Stimulated activated CD8-positive, alpha-beta memory T cell treated with anti-CD3 and anti-CD28 coated beads, Interleukin-15, amount 100 ng/mL, for 4 hours (primary cell): ENCODE results near the gene SUGCT.
"Not testable (repeated sequence)": the region's sequence is repeated elsewhere in the genome, so short reads cannot be mapped to it uniquely, and the experiment has no call there.

Experiments used
- DNase-seq, 2 donors: peaks; one replicate each; pipeline ENCODE4 v3.0.0-alpha.2; 2020; ENCODE audit warnings: low read depth in 2 of 2

SUGCT gene

DNA sequence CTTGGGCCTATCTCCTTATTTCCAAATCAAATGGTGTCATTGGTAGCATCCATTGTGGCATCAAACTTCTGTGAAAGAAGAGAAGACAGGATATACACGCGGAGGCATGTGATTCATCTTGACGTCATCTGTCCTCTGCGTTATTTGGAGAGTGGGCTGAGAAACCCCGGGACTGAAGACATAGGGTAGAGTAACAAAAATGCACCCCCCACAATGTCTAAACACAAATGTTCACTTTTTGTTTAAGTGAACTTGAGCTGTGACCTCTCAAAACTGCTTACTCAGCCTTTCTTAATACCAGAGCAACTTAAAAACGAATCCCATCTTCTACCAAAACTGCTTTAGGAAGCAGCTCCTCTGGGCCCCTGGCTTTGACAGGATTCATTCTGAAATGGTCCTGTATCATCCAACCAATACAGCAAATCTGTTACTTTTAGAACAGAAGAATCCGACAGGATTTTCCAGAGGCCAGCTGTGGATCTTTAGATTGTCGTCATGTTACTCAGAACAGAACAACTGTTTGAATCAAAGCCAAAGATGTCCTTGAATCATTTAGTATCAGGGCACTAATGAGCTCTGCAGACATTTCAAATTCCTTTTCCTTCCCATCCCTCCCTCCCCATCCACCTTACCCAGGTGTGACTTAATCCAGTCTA, 438.1 kb downstream of the SUGCT start:
- DNase-seq, result no peak

DNA sequence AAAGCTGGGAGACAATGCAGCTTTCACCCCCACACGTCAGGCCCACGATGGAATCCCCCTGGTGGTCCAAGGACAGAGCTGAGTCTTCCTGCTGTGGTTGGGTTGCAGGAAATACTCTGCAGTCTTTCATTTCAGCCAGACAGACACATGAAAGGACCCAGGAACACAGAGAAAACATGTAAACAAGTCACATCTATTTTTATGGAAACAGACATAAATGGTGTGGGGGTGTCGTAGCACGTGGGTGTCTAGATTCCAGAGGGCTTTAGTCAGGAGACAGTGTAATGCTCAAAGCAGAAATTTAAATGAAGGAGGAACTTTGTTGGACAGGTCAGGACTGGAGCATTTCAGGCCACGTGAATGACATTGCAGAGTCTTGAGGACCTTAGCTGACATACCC, 444.6 kb downstream of the SUGCT start:
- DNase-seq, result no peak

DNA sequence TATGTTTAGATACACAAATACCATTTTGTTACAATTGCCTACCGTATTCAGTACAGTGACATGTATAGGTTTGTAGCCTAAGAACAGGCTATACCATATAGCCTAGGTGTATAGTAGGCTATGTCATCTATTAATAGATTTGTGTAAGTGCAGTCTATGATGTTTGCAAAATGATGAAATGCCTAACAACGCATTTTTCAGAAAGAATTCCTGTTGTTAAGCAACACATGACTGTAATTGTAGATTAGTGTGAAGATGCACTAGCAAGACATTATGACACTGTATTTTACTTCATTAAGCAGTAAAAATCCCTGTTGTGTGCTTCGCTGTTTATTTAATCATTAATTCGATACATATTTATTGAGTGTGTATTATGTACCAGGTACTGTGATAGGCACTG, 446.0 kb downstream of the SUGCT start:
- no peak for DNase-seq

DNA sequence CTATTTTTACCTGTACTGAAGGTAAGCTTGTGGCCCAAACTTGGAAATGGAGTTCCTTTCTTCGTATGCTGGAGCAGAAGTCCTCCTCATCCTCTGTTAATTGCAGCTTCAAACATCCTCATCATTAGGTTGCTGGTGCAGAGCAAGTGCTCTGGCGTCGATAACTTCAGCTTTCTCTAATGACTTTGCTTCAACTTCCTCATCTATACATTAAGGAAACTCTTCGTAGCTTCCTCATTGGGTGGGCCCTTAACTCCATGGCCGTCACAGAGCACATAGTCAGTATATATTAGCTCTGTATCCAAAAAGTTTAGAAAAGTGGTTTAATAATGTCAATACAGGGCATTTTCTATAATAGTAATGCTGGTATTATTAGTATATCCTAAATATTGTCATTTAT, 447.7 kb downstream of the SUGCT start:
- DNase-seq, result no peak

DNA sequence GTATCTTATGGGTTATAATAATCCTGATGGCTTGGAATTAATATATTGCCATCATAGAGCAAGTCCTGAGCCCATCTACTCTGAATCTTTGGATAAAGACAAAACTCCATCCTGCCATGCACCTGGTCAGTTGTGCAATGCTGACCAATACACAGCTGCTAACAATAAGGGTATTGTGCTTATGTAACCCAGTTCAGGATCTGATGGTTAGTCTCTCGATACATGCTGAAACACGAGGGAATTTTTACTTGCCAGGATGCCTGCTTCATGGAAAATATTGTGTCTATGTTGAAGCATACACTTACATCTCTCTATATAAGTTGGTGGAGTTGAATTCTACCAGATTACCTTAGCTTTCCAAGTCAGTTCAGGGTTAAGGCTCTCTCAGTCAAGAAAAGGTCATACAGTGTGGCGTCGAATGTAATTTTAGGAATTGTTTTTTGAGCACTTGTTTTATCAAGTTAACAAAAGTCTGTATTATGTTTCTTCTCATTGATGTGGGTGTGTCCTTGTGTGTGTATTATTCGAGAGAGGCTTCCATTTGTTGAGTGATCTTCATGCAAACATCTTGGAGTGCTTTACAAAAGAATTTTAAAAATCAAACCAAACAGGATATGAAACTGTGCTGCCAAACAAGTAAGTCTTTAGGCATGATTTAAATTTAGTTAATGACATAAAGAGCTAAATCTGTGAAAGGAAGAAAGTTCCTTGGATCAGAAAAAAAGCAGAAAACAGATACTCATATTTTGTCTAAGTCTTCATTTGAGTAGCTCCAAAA, 449.1 kb downstream of the SUGCT start:
- DNase-seq, result no peak

DNA sequence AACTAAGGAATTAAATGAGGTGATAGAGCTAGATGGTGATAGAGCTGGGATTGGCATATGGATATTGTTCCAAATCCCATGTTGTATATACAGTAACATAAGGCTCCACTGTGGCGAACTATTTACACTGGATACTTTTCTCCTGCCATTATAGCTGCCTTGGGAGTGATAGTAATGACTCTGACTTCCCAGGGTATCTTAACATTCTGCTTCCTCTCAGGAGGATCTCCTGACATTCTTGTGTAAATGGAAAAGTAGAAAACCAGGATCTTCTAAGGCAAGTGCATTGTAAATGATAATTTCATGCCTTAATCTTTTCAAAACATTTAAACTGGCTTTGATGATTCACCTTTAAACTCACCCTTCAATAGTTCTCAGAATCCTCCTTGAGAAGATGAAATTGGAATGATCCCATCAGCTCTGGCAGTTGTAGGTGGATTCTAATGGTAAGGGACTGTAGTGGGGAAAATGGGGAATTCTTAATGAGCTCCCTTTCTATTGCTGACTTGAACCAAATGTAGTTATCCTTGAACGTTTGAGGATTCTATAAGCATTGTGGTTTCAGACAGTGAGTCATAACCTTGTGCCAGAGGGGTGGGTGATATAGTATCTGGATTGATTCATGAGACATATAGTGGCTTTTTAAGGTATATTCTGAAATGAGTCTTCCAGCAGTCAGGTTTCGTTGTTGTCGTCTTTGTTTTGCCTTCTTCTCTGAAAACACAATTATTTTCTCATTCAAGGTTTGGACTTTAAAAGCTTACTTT, 450.0 kb downstream of the SUGCT start:
- DNase-seq, result no peak

DNA sequence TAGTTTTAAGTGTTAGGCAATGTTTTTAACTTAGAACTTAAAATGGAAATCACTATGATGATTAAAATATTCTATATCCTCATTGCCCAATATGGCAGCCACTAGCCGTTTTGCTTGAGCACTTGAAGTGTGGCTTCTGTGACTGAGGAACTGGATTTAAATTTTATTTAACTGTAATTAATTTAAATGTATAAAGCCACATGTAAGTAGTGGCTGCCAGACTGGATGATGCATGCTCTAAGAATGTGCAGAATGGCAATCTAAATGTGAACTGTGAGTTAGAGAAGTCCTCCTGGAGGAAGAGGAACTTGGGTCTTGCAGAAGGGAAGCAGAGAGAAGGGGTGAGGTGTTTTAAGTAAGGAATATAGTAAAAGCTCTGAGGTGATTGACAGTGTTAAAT, 451.4 kb downstream of the SUGCT start:
- DNase-seq, result no peak

DNA sequence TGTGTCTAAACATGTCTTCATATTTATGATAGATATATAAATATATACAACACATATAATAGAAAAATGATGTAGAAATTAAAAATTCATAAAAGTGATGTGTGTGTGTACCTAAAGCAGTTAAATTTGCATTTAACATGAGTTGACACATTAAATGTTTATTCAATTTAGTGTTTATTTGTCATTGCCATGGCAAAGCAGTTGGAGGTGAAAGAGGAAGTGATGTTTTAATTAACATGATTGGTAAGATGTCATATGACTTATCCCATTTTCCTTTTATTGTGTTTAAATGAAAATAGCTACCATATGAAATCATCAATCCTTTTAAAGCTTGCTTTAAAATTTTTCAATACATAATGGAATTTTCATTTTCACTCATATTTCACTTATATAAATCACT, 452.6 kb downstream of the SUGCT start:
- DNase-seq, result no peak

DNA sequence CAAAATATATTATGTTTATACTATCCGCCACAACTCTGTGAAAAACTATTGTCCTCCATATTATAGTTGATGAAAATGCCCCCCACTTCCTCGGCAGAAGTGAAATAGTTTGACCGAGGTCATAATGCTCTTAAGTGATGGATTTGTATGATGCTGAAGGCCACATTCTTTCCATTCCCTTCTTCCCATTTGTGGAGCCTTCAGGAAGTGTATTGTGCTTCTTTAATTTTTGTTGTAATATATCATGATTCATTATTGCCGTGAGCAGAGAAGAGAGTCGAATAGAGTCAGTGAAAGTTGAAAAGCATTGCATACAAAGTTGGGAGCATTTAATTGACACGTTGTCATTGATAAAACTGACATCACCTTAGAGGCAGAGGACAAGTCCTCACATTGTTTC, 460.3 kb downstream of the SUGCT start:
- no peak for DNase-seq

DNA sequence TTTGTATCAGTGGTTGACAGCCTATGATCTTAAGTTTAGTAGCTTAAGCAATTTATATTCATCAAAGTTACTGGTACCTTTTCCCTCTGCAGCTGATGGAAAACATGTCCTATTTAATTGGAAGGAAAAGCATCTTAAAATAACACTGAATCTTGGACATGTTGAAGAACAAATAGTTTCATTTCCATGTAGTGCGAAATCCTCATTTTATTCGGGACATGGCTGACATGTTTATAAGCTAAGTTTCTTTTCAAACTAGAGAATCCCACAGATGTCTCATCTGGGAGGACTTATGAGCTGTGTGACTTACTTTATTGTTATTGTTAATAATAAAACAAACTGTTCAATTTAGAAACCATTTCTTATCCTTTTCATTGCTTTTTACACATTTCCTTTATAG, 461.0 kb downstream of the SUGCT start:
- no peak for DNase-seq

DNA sequence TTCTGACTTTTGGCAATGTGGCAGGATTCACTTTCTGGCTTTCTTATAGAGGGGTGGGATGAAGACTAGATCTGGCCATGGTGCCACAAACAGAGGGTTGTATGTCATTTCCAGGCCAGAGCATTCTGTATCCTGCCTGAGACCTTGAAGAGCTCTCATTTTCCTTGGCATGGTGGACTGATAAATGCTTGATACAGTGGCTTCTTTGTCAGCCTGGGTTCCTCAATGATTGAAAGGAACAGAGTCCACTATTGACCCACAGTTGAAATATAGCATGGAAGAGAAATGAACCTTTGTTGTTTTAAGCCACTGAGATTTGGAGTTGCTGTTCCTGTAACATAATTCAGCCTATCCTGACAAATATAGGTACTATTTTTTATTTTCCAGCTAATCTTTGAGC, 462.7 kb downstream of the SUGCT start:
- no peak for DNase-seq

DNA sequence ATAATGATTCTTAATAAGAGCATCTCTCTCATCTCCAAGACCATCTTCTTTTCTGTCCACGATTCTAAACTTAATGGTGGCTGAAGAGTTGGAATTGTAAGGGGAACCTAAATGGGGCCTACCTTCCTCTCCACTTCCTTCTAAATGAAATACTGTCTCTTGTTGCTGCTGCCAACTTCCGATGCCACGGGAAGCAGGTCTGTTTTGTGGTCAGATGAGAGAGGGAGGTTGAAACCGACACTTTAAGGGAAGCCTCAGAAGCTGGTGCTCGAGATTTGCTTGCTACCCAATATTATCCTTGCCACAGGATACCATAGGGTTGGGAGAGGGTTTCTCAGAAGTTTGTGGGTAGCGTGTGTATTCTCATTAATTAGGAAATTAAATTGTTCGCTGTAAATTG, 464.1 kb downstream of the SUGCT start:
- DNase-seq, result no peak

DNA sequence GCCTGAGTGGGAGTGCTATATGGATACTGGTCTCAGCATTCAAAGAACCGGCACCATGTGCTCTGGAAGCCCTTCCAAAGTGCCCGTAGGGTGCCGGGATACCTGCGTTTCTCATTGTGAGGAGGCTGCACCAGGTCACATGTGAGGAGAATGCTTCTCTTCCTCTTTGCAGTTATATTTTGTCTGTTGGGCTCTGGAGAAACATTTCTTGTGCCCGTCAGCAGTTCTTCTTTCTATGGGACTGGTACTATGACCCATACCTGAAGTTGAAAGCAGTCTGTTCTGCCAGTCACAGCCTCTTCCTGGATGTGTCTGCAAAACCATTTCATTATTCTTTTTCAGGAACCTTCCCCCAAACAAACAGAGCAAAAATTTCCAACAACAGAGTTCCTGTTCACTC, 465.0 kb downstream of the SUGCT start:
- no peak for DNase-seq

DNA sequence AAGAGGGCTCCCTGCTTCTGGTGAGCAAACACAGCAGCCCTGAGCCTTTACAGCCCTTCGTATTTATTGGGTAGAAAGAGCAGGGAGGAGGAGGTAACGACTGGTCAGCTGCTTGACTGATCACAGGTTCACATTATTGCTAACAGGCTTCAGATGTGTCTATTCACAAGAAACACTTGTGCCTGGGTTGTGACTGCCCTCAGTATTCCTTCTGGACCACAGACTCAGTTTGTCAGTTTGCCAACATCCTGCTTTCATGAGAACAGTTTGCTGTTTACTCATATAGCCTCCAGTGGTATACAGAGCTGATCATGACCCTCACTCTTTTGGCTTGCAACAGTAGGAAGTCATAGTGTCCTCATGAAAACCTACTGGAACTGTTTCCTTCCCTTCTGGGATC, 467.5 kb downstream of the SUGCT start:
- DNase-seq, result not testable (repeated sequence)

DNA sequence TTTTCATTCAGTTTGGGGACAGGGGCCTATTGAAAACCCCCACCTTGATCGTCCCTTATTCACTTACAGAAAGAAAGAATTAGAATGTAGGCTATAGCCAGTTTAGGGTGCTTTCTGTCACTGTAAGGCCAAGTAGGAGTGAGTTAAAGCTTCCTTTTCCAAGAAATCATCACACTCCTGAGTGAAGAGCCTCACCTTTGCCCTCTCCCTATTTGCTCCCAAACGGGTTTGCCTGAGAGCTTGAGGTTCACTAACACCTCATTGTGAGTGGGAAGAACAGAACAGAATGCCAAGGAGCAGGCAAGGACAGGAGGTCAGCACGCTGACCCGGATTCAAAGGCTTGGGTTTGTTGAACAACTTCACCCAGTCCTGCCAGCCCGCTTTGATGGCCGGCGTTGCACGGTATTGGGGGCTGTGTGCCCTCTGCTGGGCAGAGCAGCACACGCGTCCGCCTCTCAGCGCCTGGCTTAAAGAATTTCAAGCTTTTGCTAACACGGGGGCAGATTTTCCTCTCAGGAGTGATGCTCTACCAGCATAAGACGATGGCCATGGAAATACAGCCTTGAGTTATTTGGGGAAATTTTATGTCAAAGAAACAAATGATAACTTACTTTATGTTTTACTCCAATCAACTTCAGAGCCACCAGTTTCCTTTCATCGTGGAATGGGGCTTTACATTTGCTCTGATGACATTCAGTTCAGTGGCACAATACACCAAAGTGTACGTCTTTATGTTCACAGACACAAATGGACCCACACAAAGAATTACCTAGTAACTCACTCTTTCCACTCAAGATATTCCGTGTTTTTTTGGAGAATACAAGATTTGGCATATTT, 470.0 kb downstream of the SUGCT start:
- no peak for DNase-seq

DNA sequence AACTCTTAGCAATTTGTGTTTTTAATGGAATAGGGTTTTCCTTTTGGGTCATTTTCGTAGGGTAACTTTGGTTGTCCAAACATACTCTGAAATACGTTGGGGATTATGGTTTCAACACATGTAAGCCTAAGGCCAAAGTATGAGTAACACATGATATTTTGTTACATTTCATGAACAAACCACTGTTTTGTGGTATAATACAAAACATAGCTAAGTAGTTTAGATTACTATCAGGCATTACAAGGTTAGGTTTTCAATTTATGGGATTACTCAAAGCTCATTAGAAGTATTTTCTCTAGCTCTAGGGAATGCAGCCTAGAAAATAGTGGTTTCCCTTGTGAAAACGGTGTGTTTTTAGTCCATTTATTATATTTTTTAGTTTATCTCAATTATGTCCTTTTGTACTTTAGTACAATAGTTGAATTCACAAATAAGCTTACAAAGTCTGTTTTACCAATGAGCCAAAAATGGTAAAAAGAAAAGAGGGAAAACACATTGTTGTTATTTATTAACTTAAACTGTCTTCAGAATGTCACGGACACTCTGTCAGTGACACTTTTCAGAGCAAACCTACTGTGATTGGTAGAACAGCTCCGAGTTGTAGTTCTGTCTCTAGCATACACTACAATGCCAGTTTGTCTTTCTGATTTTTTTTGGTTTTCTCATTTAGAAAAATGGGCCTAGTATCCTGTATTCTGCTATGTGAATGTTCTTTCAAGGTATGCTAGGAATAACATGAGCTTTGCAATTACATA, 473.7 kb downstream of the SUGCT start:
- no peak for DNase-seq

DNA sequence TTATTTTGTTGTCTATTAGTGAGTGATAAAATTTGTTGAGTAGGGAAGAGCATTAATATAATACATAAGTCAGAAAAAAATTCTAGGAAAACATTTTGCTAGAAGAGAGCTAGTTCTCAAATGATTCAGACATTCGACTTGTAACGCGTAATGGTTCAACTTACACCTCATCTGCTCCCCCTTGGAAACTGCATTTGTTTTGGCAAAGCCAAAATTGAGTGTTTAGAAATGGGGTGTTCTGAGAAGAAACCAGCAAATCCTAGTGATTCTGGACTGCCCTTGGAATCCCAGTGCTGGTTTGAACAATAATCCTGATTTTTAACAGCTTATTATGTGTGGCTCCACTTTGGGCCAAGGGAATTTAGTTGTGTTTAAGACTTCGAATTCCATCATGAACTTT, 475.7 kb downstream of the SUGCT start:
- no peak for DNase-seq

DNA sequence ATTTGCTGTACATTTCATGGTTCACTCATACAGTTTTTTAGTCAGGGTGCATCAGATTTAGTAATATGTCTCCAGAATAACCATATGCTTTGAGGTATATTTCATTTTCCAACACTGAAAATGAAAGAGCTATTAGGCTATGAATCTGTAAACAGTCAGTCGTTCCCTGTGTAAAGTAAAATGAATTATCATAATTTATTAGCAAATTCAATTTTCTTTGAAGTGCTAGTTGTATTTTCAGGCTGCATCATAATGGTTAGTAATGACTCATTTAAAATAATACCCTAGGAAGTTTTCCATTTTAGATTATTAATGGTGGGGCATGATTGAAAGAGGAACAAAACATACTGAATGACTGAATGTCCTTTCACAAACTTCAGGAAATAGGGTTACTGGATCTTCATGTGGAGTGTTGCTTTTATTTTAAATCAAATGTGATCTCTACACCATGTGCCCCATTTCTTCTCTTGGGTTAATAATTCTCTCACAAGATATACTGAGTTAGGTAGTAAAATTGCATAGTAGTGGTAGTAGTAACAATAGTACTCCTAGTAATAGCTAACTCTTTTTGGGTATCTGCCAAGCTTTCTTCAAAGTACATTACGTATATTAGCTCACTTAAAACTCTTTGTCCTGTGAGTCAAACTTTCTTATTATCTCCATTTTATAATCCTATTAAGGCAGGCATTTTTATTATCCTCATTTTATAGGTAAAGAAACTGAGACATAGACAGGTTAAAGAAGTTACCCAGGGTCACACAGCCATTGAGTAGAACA, 476.5 kb downstream of the SUGCT start:
- no peak for DNase-seq

DNA sequence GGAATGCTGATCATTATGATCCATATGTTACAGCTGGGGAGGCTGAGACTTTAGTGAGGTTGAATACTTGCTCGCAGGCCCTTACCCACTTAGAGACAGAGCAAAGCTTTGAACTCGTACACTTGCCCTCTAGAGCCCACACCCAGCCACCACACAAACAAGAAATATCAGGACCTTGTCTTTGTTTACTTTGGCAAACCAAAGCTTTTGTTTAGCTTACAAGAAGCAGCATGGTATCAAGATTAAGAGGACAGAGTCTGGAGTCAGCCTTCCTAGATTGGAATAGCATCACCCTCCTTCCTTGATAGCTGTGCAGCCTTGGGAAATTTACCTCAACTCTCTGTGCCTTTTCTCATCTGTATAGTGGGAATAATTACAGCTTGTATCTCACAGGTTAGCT, 477.5 kb downstream of the SUGCT start:
- no peak for DNase-seq

DNA sequence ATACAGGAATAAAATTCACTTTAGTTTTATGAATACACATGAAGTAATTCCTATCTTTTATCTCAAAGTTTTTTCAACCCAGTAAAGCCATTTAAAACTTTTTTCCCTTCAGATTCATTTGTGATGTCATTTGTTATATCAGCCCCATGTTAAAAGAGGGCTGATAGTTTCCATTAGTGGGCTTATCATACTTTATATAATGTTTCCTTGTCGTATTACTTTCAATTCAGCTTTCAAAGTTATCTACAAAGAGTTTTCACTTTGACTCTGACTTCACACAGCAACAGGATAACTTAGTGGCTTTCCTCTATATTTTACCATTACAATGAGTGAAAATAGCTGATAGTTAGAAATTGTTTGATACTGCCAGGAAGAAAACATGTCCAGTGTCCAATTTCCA, 484.8 kb downstream of the SUGCT start:
- no peak for DNase-seq

DNA sequence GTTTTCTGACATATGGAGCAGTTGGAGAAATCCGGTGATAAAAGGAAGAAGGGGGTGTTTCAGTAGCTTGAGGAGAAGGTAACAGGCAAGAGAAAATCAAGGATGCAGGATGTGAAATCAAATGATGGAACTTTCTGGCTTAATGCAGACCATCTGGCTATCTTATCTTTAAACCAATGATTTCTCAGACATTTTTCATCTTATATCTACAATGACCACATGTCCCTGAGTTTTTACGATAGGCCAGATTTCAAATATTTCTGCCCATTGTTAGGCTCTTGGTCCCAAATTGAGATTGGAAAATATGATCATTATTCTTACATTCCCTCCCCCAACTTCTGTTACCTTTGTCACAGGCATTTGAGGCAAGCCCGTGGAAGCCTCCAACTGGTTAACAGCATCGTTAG, 486.8 kb downstream of the SUGCT start:
- no peak for DNase-seq
